GM23248 (cell line): ENCODE data around the gene EXOSC10. TPM values are rescaled to one million over a fixed set of nuclear protein-coding genes. Genes with fewer than 3 reads are reported as not detected.

ENCODE experiments used
- DNase-seq: peaks from one replicate; pipeline ENCODE4 v3.0.0-alpha.2; 2015
- H2AFZ ChIP-seq: fragments of 200-600 bp; sonication (generic); 2 replicates; pipeline ENCODE4 v1.6.1; 2016; ENCODE audit warnings: antibody characterized with exemption
- H3F3A ChIP-seq: fragments of 200-600 bp; sonication (generic); 2 replicates; pipeline ENCODE4 v1.6.1; 2016; ENCODE audit warnings: mild to moderate bottlenecking, antibody characterized with exemption, mixed run types; ENCODE audit not compliant: insufficient read depth
- H3K27ac ChIP-seq: fragments of 200-600 bp; sonication (generic); 2 replicates; pipeline ENCODE4 v1.5.1; 2016; ENCODE audit warnings: mild to moderate bottlenecking
- H3K27me3 ChIP-seq: fragments of 200-600 bp; sonication (generic); replicated peaks from 2 replicates; pipeline ENCODE4 v1.6.1; 2016; ENCODE audit warnings: mild to moderate bottlenecking; ENCODE audit not compliant: insufficient read depth
- H3K36me3 ChIP-seq: fragments of 200-600 bp; sonication (generic); 2 replicates; pipeline ENCODE4 v1.6.1; 2016; ENCODE audit warnings: low read depth, mild to moderate bottlenecking
- H3K4me1 ChIP-seq: fragments of 200-600 bp; sonication (generic); 2 replicates; pipeline ENCODE4 v1.6.1; 2016; ENCODE audit warnings: mild to moderate bottlenecking; ENCODE audit not compliant: insufficient read depth
- H3K4me2 ChIP-seq: fragments of 200-600 bp; sonication (generic); one replicate; pipeline ENCODE4 v1.6.1; 2016; ENCODE audit warnings: mild to moderate bottlenecking; ENCODE audit not compliant: unreplicated experiment
- H3K4me3 ChIP-seq: fragments of 200-600 bp; sonication (generic); 2 replicates; pipeline ENCODE4 v1.5.1; 2016; ENCODE audit warnings: mild to moderate bottlenecking
- H3K79me2 ChIP-seq: fragments of 200-600 bp; sonication (generic); 2 replicates; pipeline ENCODE4 v1.6.1; 2016; ENCODE audit warnings: mild to moderate bottlenecking; ENCODE audit not compliant: insufficient read depth
- H3K9ac ChIP-seq: fragments of 200-600 bp; sonication (generic); 2 replicates; pipeline ENCODE4 v1.6.1; 2016; ENCODE audit warnings: mild to moderate bottlenecking
- H3K9me2 ChIP-seq: fragments of 200-600 bp; sonication (generic); 2 replicates; pipeline ENCODE4 v1.6.1; 2016; ENCODE audit warnings: mixed run types, mild to moderate bottlenecking, moderate library complexity; ENCODE audit not compliant: insufficient read depth
- H3K9me3 ChIP-seq: fragments of 200-600 bp; sonication (generic); one replicate; pipeline ENCODE4 v1.6.1; 2017; ENCODE audit warnings: low read depth
- H4K20me1 ChIP-seq: fragments of 200-600 bp; sonication (generic); 2 replicates; pipeline ENCODE4 v1.6.0; 2016; ENCODE audit not compliant: insufficient read depth
- EZH2 ChIP-seq: fragments of 200-600 bp; sonication (generic); IDR thresholded peaks from 2 replicates; pipeline ENCODE4 v1.6.1; 2018; ENCODE audit warnings: antibody characterized with exemption, mild to moderate bottlenecking; ENCODE audit not compliant: insufficient read depth, poor library complexity, severe bottlenecking
- EZH2phosphoT487 ChIP-seq: fragments of 200-600 bp; sonication (generic); IDR thresholded peaks from 2 replicates; pipeline ENCODE4 v1.6.1; 2018; ENCODE audit warnings: antibody characterized with exemption, moderate library complexity, mild to moderate bottlenecking, low read depth; ENCODE audit not compliant: insufficient read depth
- WGBS, 2 experiments: methylation state at CpG; one replicate each; pipeline ENCODE4 v1.1.6; 2015 to 2017; ENCODE audit warnings: low lambda C conversion rate in 2 of 2, low coverage in 1 of 2; ENCODE audit errors: missing lambda C conversion rate in 2 of 2; 5-methylcytosine and 5-hydroxymethylcytosine counted together
- in situ Hi-C: fragments of 300-500 bp; cut with MboI; formaldehyde crosslinking; loops from 2 replicates; pipeline ENCODE4 v1.15.0; 2020
- polyA plus RNA-seq: library from polyadenylated mRNA; unstranded; fragments of >200 nt; fragmentation: Nextera tagmentation; extraction: Ambion mirVana; gene quantifications from 2 replicates; pipeline ENCODE4 v1.2.1, GENCODE V29; 2016
- total RNA-seq: library from RNA; depleted of rRNA; stranded (reverse); fragments of >200 nt; shearing (Covaris generic); gene quantifications from 2 replicates; pipeline ENCODE4 v1.2.3, GENCODE V29; 2014

EXOSC10 gene
- total and polyA plus RNA-seq, 2 experiments from 2014 or later, result 45.4 to 51.2 TPM

- 85 to 87% methylated on average over 3 of the region's 3 CpGs for WGBS, 2 experiments
- Histone ChIP-seq H3K27me3 (no peaks in the 10 kb centered on the region), H3K27ac (no peak overlapping the region), H3K36me3 (peaks cover 43% of the 10 kb centered on the region; the same call in 1 of the 2 replicates), H3K9me2 (no peaks in the 10 kb centered on the region), H3K4me2 (no peak overlapping the region), H3K79me2 (no peaks in the 10 kb centered on the region), H3F3A (peaks cover 7% of the 10 kb centered on the region; the same call in 1 of the 2 replicates), H3K4me1 (peaks cover 12% of the 10 kb centered on the region), H3K9ac (no peak overlapping the region), H4K20me1 (no peaks in the 10 kb centered on the region), H3K9me3 (no peaks in the 10 kb centered on the region), H3K4me3 (no peak overlapping the region), H2AFZ (no peak overlapping the region)
- in situ Hi-C loops, result no loop called here
- DNase-seq, result no peak
- TF ChIP-seq EZH2, result no peak
- no peak for TF ChIP-seq EZH2phosphoT487
Measured at GRCh38 chr1:11131816-11132215, 32.1 kb upstream of the EXOSC10 start.

GRCh38 chr1:11130406-11130805, 30.7 kb upstream of the EXOSC10 start:
- in situ Hi-C loops, result no loop called here
- Histone ChIP-seq H3K9me2 (no peaks in the 10 kb centered on the region), H3K36me3 (peaks cover 45% of the 10 kb centered on the region; the same call in 1 of the 2 replicates), H3K4me3 (no peak overlapping the region), H3K9me3 (no peaks in the 10 kb centered on the region), H3K4me2 (no peak overlapping the region), H3K9ac (no peak overlapping the region), H3K4me1 (peaks cover 12% of the 10 kb centered on the region), H2AFZ (no peak overlapping the region), H3K79me2 (no peaks in the 10 kb centered on the region), H3K27ac (no peak overlapping the region), H3F3A (peaks cover 7% of the 10 kb centered on the region; the same call in 1 of the 2 replicates), H3K27me3 (no peaks in the 10 kb centered on the region), H4K20me1 (no peaks in the 10 kb centered on the region)
- 97 to 99% methylated on average over 16 to 17 of the region's 17 CpGs for WGBS, 2 experiments
- TF ChIP-seq EZH2phosphoT487 (no peak), EZH2 (no peak)
- no peak for DNase-seq

GRCh38 chr1:11129649-11130390, 30.2 kb upstream of the EXOSC10 start:
- H3K27ac ChIP-seq, result no peak overlapping the region
- no peak overlapping the region for H2AFZ ChIP-seq
- H3K9me2 ChIP-seq, result no peaks in the 10 kb centered on the region
- no peaks in the 10 kb centered on the region for H4K20me1 ChIP-seq
- H3K9ac ChIP-seq, result no peak overlapping the region
- TF ChIP-seq EZH2 (no peak), EZH2phosphoT487 (no peak)
- 97% methylated on average over 15 of the region's 15 CpGs for WGBS, 2 experiments
- peaks cover 45% of the 10 kb centered on the region; the same call in 1 of the 2 replicates for H3K36me3 ChIP-seq
- H3F3A ChIP-seq, result peaks cover 4% of the 10 kb centered on the region; the same call in 1 of the 2 replicates
- H3K79me2 ChIP-seq, result no peaks in the 10 kb centered on the region
- in situ Hi-C loops, result no loop called here
- H3K9me3 ChIP-seq, result no peaks in the 10 kb centered on the region
- no peak overlapping the region for H3K4me3 ChIP-seq
- no peak overlapping the region for H3K4me2 ChIP-seq
- H3K27me3 ChIP-seq, result no peaks in the 10 kb centered on the region
- DNase-seq, result no peak
- peaks cover 9% of the 10 kb centered on the region for H3K4me1 ChIP-seq

- Histone ChIP-seq H3K79me2 (no peaks in the 10 kb centered on the region), H3K4me3 (no peak overlapping the region), H3K9me3 (no peaks in the 10 kb centered on the region), H3K9me2 (no peaks in the 10 kb centered on the region), H3F3A (no peaks in the 10 kb centered on the region), H3K9ac (no peak overlapping the region), H3K27ac (no peak overlapping the region), H3K27me3 (no peaks in the 10 kb centered on the region), H2AFZ (no peak overlapping the region), H3K4me1 (no peaks in the 10 kb centered on the region), H3K36me3 (peaks cover 36% of the 10 kb centered on the region; the same call in 1 of the 2 replicates), H3K4me2 (no peak overlapping the region), H4K20me1 (no peaks in the 10 kb centered on the region)
- TF ChIP-seq EZH2 (no peak), EZH2phosphoT487 (no peak)
- DNase-seq, result no peak
- in situ Hi-C loops, result no loop called here
- WGBS, 2 experiments, result 55 to 56% methylated on average over 5 of the region's 5 CpGs
Measured at GRCh38 chr1:11126569-11126968, 26.9 kb upstream of the EXOSC10 start.
